Stimulated activated CD4-positive, alpha-beta T cell treated with anti-CD3 and anti-CD28 coated beads, Interleukin-2, amount 100 ng/mL, for 48 hours (primary cell): Measurements from ENCODE around the gene WAC.
"Not testable (repeated sequence)": the region's sequence is repeated elsewhere in the genome, so short reads cannot be mapped to it uniquely, and the experiment has no call there.

ENCODE experiments used
- DNase-seq, 2 donors: peaks; one replicate each; pipeline ENCODE4 v3.0.0-alpha.2; 2020

Gene WAC

GRCh38 chr10:28569506-28570159, 36.7 kb downstream of the WAC start:
- DNase-seq = no peak

- DNase-seq = no peak
Measured at GRCh38 chr10:28570598-28570997, 37.7 kb downstream of the WAC start.

DNA sequence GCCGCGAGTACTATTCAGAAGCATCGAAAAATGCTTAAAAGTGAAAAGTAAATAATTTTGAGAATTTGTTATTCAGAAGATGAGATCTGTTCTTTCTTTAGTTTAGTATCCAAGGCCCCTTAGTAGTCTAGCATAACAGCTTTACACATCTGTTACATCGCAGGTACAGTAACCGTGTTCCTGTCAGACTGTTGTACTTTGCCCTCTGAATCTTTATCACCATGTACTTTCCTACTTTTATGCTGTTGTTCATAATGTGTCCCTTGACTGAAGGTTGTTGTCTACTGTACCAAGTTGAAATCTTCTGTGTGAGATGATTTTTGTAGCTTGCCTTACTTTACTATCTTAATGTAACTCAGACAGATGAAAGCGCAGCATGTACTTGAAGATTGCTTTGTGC, 38.3 kb downstream of the WAC start:
- no peak for DNase-seq

DNA sequence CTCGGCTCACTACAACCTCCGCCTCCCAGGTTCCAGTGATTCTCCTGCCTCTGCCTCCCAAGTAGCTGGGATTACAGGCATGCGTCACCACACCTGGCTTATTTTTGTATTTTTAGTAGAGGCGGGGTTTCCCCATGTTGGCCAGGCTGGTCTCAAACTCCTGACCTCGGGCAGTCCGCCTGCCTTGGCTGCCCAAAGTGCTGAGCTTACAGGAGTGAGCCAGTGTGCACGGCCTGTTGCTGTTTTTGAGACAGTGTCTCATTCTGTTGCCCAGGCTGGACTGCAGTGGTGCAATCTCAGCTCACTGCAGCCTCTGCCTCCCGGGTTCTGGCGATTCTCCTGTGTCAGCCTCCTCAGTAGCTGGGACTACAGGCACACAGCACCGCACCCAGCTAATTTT, 41.3 kb downstream of the WAC start:
- DNase-seq = not testable (repeated sequence)

DNA sequence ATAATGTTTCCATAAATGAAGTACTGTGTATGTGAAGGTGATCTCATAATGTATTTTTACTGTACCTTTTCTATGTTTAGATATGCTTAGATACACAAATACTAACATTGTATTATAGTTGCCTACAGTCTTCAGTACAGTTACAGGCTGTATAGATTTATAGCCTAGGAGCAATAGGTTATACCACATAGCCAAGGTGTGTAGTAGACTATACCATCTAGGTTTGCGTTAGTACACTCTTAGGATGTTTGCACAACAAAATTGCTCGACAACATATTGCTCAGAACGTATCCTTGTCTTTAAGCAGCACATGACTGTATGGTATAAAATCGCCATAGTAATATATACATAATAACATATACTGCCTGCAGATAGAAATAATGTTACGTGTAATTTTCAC, 42.9 kb downstream of the WAC start:
- DNase-seq = no peak

- no peak for DNase-seq
Measured at GRCh38 chr10:28577506-28577905, 44.6 kb downstream of the WAC start.

GRCh38 chr10:28578454-28578853, 45.5 kb downstream of the WAC start:
- no peak for DNase-seq

GRCh38 chr10:28580825-28581224, 47.9 kb downstream of the WAC start:
- DNase-seq = no peak

DNA sequence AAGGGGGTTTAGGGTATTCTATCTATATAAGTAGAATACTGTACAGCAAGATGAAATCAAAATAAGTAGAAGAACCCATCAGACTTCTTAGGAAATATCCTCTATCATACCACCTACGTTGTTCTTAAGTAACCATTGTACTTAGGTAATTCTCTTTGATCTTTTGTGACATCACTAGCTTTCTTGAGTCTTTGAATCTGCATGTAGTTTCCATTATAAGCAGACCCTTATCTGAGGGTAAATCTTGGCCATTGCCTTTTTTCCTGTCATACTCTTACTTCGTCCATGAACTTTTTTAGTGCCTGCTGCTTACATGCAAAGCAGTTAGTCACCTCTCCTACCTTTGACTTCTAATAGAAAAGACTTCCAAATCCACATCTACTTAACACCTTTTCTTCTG, 49.0 kb downstream of the WAC start:
- no peak for DNase-seq

- no peak for DNase-seq
Measured at GRCh38 chr10:28585076-28585475, 52.2 kb downstream of the WAC start.

- DNase-seq = no peak
Measured at GRCh38 chr10:28586176-28586575, 53.3 kb downstream of the WAC start.

DNA sequence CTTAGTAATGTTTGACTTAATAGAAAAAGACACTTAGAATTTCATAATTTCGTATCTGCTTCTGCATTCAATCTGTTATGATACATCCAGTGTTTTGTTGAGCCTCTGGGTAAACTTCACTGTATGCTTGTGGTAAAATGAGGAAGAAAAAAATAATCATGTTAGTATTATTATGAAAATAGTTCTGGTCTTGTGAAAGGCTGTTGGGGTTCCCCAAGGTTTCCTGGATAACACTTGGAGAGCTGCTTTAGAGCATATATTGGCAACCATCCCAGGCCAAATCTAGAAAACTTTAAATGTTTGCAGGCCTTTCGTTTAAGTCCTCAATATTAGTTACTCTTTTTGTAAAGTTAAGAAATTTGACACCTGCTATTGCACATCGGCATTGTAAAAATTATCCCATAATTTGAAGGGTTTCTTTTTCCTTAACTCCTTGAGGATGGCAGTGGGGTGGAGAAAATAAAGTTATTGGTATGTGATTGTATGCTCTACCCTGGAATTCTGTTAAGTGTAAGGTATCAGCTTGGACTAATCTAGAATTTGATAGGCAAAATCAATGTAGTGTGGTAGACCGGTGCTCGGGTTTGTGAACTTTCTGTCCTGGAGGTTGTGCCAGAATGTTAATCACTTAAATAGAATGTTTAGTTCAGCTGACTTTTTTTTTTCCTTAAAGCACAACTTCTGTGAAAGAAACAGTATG, 54.5 kb downstream of the WAC start:
- DNase-seq = no peak

- no peak for DNase-seq
Measured at GRCh38 chr10:28587970-28588290, 55.0 kb downstream of the WAC start.

- no peak for DNase-seq
Measured at GRCh38 chr10:28592953-28593352, 60.0 kb downstream of the WAC start.

DNA sequence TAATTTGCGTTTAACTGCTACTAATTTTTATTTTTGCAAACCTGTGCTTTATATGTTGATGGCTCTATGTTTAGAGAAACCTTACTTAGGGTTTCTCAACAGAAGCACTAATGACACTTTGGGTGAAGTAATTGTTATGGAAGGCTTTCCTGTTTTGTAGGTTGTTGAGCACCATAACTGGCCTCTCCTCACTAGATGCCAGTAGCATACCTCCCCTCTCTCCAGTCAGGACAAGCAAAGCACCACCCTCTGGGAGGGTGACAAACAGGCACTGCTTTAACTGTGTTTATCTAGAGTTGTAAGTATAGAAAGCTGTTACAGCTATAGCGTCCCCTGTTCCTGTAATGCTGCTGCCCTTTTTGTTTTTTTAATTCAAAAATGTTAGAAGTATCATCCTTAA, 60.9 kb downstream of the WAC start:
- DNase-seq = no peak

GRCh38 chr10:28594406-28594805, 61.5 kb downstream of the WAC start:
- no peak for DNase-seq

- DNase-seq = no peak
Measured at GRCh38 chr10:28595613-28596012, 62.7 kb downstream of the WAC start.

DNA sequence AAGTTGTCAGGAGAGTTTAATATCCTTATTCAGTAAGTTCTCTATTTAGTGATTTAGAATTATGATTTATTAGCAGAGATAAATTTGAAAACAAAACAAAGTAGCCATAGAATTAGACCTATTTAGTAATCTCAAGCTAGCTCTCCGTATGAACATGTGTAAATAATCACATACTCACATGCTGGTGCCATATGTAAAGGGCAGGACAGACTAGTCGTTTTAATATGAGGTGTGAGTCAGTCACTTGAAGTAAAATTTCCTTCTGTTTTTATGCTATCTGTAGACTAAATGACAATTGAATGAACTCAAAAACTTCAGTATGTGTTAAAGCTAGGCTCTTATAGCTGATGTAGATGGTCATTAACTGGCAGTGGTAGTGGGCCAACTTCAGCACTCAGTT, 67.1 kb downstream of the WAC start:
- no peak for DNase-seq

- DNase-seq = no peak
Measured at GRCh38 chr10:28601012-28601411, 68.1 kb downstream of the WAC start.

GRCh38 chr10:28604567-28605536, 71.9 kb downstream of the WAC start:
- DNase-seq = no peak

DNA sequence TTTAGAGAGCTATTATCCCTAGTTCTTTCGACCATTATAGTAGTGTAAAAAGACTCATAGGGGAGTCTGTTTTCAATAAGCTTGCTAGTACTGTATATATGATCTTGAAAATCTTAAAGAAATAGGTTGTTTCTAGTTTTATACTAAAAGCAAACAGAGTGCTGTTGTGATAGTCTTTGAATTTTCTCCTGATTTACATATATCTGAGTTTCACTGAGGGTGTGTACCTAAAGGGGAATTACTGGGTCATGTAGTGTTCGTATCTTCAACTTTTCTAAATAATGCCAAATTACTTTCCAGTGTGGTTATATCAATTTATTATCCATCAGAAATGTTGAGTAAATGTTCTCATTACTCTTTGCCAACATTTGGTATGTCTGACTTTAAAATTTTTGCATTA, 73.7 kb downstream of the WAC start:
- DNase-seq = no peak

DNA sequence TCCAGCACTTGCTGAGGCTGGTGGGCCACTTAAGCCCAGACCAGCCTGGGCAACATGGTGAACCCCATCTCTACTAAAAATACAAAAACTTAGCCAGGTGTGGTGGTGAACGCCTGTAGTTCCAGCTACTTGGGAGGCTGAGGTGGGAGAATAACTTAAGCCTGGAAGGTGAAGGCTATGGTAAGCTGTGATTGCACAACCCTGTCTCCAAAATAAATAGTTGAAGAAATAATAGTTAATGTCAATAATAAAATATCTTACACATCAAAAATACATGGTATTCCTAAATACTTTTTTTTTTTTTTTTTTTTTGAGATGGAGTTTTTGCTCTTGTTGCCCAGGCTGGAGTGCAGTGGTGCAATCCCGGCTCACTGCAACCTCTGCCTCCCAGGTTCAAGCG, 76.7 kb downstream of the WAC start:
- not testable (repeated sequence) for DNase-seq

DNA sequence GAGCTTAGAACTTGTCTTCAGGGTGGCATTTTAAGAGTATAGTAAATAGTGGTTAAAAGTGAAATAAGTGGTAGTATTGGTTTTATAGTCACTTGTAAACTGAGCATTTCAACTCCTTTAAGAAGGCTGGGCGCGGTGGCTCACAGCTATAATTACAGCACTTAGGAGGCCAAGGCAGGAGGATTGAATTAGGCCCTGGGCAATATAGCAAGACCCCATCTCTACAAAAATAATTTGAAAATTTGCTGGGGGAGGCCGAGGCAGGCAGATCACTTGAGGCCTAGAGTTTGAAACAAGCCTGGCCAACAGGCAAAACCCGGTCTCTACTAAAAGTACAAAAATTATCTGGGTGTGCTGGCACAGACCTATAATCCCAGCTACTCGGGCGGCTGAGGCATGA, 80.0 kb downstream of the WAC start:
- DNase-seq = no peak

DNA sequence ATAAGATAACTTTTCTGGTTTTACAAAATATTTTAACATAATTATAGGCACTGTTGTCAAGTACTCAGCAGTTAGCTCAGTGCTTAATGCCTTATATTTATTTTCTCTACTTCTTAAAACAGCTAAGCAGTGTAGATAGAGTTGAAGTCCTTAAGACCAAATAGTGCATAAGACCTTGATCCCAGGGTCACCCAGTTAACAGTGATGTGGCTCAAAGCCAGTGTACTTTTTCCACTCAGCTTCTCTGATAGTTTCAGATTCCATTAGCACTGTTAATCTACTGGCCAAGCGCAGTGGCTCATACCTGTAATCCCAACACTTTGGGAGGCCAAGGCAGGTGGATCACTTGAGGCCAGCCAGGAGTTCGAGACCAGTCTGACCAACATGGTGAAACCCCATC, 83.6 kb downstream of the WAC start:
- DNase-seq = no peak
